ENCODE measurements around the gene CHCHD6. TPM values are rescaled to one million over a fixed set of nuclear protein-coding genes. Genes with fewer than 3 reads are reported as not detected.

The CHCHD6 gene
- total and polyA plus RNA-seq, 2 of the 4 experiments (the other 2 are of a cell fraction) = 18.8 to 28.9 TPM

DNA sequence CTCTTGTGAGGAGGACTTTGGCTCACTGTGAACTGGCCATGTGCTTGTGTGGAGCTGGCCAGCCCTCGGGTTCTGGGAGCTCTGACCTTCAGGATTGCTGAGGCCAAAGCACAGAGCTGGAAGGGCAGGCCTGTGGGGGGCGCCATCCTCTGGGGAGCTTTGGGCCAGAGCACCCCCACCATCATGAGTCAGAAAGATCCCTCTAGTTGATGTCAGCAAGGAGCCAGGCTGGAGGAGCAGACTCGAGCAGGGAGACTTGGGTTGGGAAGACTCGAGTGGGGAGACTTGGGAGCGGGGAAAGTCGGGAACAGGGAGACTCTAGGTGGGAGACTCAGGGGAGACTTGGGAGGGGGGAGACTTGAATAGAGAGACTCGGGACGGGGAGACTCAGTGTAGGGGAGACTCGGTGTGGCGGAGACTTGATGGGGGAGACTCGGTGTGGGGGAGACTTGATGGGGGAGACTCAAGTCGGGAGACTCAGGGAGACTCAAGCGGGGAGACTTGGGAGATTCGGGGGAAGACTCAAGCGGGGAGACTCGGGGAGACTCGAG is 241.2 kb downstream of the CHCHD6 start:
- DNase-seq (no peak), ATAC-seq (ENCODE audit: low read depth) (no peak)
- Histone ChIP-seq H3K23ac (ENCODE audit: low read depth, low read length) (no peak overlapping the region), H3K4me1 (ENCODE audit: control insufficient read depth, insufficient read depth, low read length) (no peaks in the 10 kb centered on the region), H4K91ac (ENCODE audit: insufficient read depth, low read depth, low read length) (no peak overlapping the region), H3K9me1 (ENCODE audit: insufficient read depth, low read length) (peaks cover 5% of the 10 kb centered on the region; the same call in 1 of the 2 replicates), H3K4ac (ENCODE audit: low read depth, low read length) (no peak overlapping the region), H3K27me3 (ENCODE audit: control insufficient read depth, insufficient read depth, low read length) (no peaks in the 10 kb centered on the region), H3K4me2 (ENCODE audit: low read depth, low read length) (no peak overlapping the region), H2AFZ (replicated peaks; ENCODE audit: low read length, poor library complexity) (no peak overlapping the region), H4K5ac (ENCODE audit: low read depth, low read length) (no peak overlapping the region), H3K4me3 (ENCODE audit: insufficient read depth, low read depth, low read length) (no peak overlapping the region), H3K27ac (ENCODE audit: insufficient read depth, low read length) (no peak overlapping the region), H2BK5ac (ENCODE audit: low read depth, low read length, poor library complexity, severe bottlenecking) (no peak overlapping the region), H2AK5ac (ENCODE audit: low read depth, low read length) (no peak overlapping the region), H3K56ac (ENCODE audit: extremely low read depth, insufficient read depth, low read length) (no peak overlapping the region), H3K9me3 (ENCODE audit: control insufficient read depth, insufficient read depth, low read length) (no peaks in the 10 kb centered on the region), H4K20me1 (ENCODE audit: insufficient read depth, low read length) (no peaks in the 10 kb centered on the region), H2BK20ac (ENCODE audit: low read depth, low read length) (no peak overlapping the region), H3K14ac (replicated peaks; ENCODE audit: low read depth, low read length) (no peak overlapping the region), H3K9ac (ENCODE audit: low read depth, low read length) (no peak overlapping the region), H3K36me3 (ENCODE audit: control insufficient read depth, insufficient read depth, low read length) (no peaks in the 10 kb centered on the region), H3K18ac (ENCODE audit: low read depth, low read length) (no peak overlapping the region), H2BK120ac (ENCODE audit: low read depth, low read length) (no peak overlapping the region), H2AK9ac (replicated peaks; ENCODE audit: low read depth, low read length, poor library complexity) (no peak overlapping the region), H2BK15ac (ENCODE audit: low read depth, low read length) (no peak overlapping the region), H3K79me1 (ENCODE audit: low read depth in 1 of 2, low read length in 2 of 2) (no peaks in the 10 kb centered on the region), H4K8ac (ENCODE audit: low read depth in 2 of 2, low read length in 2 of 2) (no peak overlapping the region)
- BruUV-seq (replicated peaks) = no TSS peak
- 98% methylated on average over 9 of the region's 17 CpGs; no CpG with 5 or more reads in 1 of the 2 experiments for WGBS, 2 experiments (ENCODE audit: extremely low coverage in 2 of 2, insufficient read length in 1 of 2)
- dilution Hi-C loops (cut with HindIII; ENCODE audit: low sequenced_read_pairs, unreplicated experiment) (no loop called here), intact Hi-C loops (cut with micrococcal nuclease) (no loop called here), in situ Hi-C loops (cut with MboI; ENCODE audit: low sequenced_read_pairs) (no loop called here)
- TF ChIP-seq, protein P1, sequence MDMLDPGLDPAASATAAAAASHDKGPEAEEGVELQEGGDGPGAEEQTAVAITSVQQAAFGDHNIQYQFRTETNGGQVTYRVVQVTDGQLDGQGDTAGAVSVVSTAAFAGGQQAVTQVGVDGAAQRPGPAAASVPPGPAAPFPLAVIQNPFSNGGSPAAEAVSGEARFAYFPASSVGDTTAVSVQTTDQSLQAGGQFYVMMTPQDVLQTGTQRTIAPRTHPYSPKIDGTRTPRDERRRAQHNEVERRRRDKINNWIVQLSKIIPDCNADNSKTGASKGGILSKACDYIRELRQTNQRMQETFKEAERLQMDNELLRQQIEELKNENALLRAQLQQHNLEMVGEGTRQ (IDR thresholded peaks at IDR 0.05; ENCODE audit: low read depth, low read length) = no peak
- TF ChIP-seq CHD1 (IDR thresholded peaks at IDR 0.05; ENCODE audit: low read depth, low read length) (no peak), MXI1 (IDR thresholded peaks at IDR 0.05; ENCODE audit: borderline replicate concordance, low read depth, low read length) (no peak), FOS (IDR thresholded peaks at IDR 0.05; ENCODE audit: low read depth, low read length) (no peak), NFE2L2 (IDR thresholded peaks at IDR 0.05; ENCODE audit: low read depth, low read length) (no peak), SMC3 (IDR thresholded peaks at IDR 0.05; ENCODE audit: low read depth, low read length) (no peak), RCOR1 (IDR thresholded peaks at IDR 0.05; ENCODE audit: insufficient replicate concordance, low read length) (no peak), MAFK (IDR thresholded peaks at IDR 0.05; ENCODE audit: low read depth, low read length) (no peak), CEBPB (IDR thresholded peaks at IDR 0.05; ENCODE audit: low read depth, low read length) (no peak), BHLHE40 (IDR thresholded peaks at IDR 0.05; ENCODE audit: low read depth, low read length) (no peak), RAD21 (IDR thresholded peaks at IDR 0.05; ENCODE audit: low read length) (no peak), RFX5 (IDR thresholded peaks at IDR 0.05; ENCODE audit: low read depth, low read length) (no peak), MAZ (IDR thresholded peaks at IDR 0.05; ENCODE audit: borderline replicate concordance, low read depth, low read length) (no peak), POLR2A (IDR thresholded peaks at IDR 0.05; ENCODE audit: low read depth, low read length) (no peak)
- TF ChIP-seq, protein P2, sequence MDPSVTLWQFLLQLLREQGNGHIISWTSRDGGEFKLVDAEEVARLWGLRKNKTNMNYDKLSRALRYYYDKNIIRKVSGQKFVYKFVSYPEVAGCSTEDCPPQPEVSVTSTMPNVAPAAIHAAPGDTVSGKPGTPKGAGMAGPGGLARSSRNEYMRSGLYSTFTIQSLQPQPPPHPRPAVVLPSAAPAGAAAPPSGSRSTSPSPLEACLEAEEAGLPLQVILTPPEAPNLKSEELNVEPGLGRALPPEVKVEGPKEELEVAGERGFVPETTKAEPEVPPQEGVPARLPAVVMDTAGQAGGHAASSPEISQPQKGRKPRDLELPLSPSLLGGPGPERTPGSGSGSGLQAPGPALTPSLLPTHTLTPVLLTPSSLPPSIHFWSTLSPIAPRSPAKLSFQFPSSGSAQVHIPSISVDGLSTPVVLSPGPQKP (IDR thresholded peaks at IDR 0.05; ENCODE audit: borderline replicate concordance, low read depth, low read length) = no peak
- TF ChIP-seq, protein P3, sequence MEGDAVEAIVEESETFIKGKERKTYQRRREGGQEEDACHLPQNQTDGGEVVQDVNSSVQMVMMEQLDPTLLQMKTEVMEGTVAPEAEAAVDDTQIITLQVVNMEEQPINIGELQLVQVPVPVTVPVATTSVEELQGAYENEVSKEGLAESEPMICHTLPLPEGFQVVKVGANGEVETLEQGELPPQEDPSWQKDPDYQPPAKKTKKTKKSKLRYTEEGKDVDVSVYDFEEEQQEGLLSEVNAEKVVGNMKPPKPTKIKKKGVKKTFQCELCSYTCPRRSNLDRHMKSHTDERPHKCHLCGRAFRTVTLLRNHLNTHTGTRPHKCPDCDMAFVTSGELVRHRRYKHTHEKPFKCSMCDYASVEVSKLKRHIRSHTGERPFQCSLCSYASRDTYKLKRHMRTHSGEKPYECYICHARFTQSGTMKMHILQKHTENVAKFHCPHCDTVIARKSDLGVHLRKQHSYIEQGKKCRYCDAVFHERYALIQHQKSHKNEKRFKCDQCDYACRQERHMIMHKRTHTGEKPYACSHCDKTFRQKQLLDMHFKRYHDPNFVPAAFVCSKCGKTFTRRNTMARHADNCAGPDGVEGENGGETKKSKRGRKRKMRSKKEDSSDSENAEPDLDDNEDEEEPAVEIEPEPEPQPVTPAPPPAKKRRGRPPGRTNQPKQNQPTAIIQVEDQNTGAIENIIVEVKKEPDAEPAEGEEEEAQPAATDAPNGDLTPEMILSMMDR (conservative IDR thresholded peaks at IDR 0.05; ENCODE audit: low read depth, low read length) = no peak; the same call in 1 of the 2 replicates
- POLR2A ChIA-PET (ENCODE audit: unreplicated experiment) = no interaction called here
- CTCF ChIA-PET = interaction anchor here (1.2 kb wide), 1 partner anchor 30 kb away, joined by 3 read pairs; no protein-coding TSS in a partner anchor

All from IMR-90 (cell line).